HepG2 (cell line): ENCODE measurements around the gene SIVA1. TPM values are rescaled to one million over a fixed set of nuclear protein-coding genes. Genes with fewer than 3 reads are reported as not detected.
A peak's percentile ranks its signal among the peaks of the same experiment; 100 is the strongest.

ENCODE experiments used
- ARNTL ChIP-seq: sonication (generic); formaldehyde crosslinking; IDR thresholded peaks from 2 replicates; pipeline ENCODE4 v1.4.0; 2020; ENCODE audit warnings: mild to moderate bottlenecking, missing genetic modification reagents
- CCDC6 ChIP-seq: sonication (generic); formaldehyde crosslinking; IDR thresholded peaks from 2 replicates; pipeline ENCODE4 v1.8.1; 2022; ENCODE audit warnings: mild to moderate bottlenecking, missing genetic modification reagents, moderate library complexity
- E2F5 ChIP-seq: sonication (generic); formaldehyde crosslinking; conservative IDR thresholded peaks from 2 replicates; pipeline ENCODE4 v1.4.0; 2020; ENCODE audit warnings: missing genetic modification reagents
- ESRRA ChIP-seq: sonication (generic); formaldehyde crosslinking; IDR thresholded peaks from 2 replicates; pipeline ENCODE4 v1.5.1; 2020; ENCODE audit warnings: mild to moderate bottlenecking, low read depth, missing genetic modification reagents
- ETV5 ChIP-seq: IDR thresholded peaks from 2 replicates; pipeline ENCODE4 v1.6.1; 2018; ENCODE audit warnings: missing biosample characterization, missing genetic modification reagents, inconsistent platforms, borderline replicate concordance
- FOXP1 ChIP-seq, 2 experiments: fragments of 450-650 bp in 1 of 2; IDR thresholded peaks; 2 replicates each; pipeline ENCODE4 v1.6.1; 2017 to 2018; ENCODE audit warnings: antibody characterized with exemption in 1 of 2
- KLF11 ChIP-seq: IDR thresholded peaks from 2 replicates; pipeline ENCODE4 v1.6.1; 2016; ENCODE audit warnings: missing compliant biosample characterization
- KLF13 ChIP-seq: sonication (generic); formaldehyde crosslinking; IDR thresholded peaks from 2 replicates; pipeline ENCODE4 v1.4.0; 2020; ENCODE audit warnings: mild to moderate bottlenecking, missing genetic modification reagents
- MLX ChIP-seq: IDR thresholded peaks from 2 replicates; pipeline ENCODE4 v1.6.1; 2016
- NR2C2 ChIP-seq: sonication (generic); formaldehyde crosslinking; IDR thresholded peaks from 2 replicates; pipeline ENCODE4 v1.4.0; 2020; ENCODE audit warnings: missing genetic modification reagents, mild to moderate bottlenecking, moderate library complexity, borderline replicate concordance
- PATZ1 ChIP-seq: sonication (generic); formaldehyde crosslinking; IDR thresholded peaks from 2 replicates; pipeline ENCODE4 v1.4.0; 2020; ENCODE audit warnings: missing genetic modification reagents
- POGK ChIP-seq: sonication (generic); formaldehyde crosslinking; conservative IDR thresholded peaks from 2 replicates; pipeline ENCODE4 v1.8.0; 2022; ENCODE audit warnings: mild to moderate bottlenecking, moderate library complexity, missing genetic modification reagents
- REXO4 ChIP-seq: sonication (generic); formaldehyde crosslinking; IDR thresholded peaks from 2 replicates; pipeline ENCODE4 v1.8.0; 2022; ENCODE audit warnings: missing genetic modification reagents, mild to moderate bottlenecking, borderline replicate concordance
- TMF1 ChIP-seq: sonication (generic); formaldehyde crosslinking; IDR thresholded peaks from 2 replicates; pipeline ENCODE4 v1.8.1; 2022; ENCODE audit warnings: low read depth, missing genetic modification reagents
- ZBTB2 ChIP-seq: sonication (generic); formaldehyde crosslinking; IDR thresholded peaks from 2 replicates; pipeline ENCODE4 v1.8.0; 2022; ENCODE audit warnings: low read depth, missing genetic modification reagents
- ZBTB7A ChIP-seq: sonication (generic); formaldehyde crosslinking; IDR thresholded peaks from 2 replicates; pipeline ENCODE4 v1.8.0; 2022; ENCODE audit warnings: mild to moderate bottlenecking, missing genetic modification reagents
- ZNF20 ChIP-seq: sonication (generic); formaldehyde crosslinking; IDR thresholded peaks from 2 replicates; pipeline ENCODE4 v1.4.0; 2020; ENCODE audit warnings: mild to moderate bottlenecking, moderate library complexity, missing genetic modification reagents
- ZNF367 ChIP-seq: sonication (generic); formaldehyde crosslinking; IDR thresholded peaks from 2 replicates; pipeline ENCODE4 v1.4.0; 2020; ENCODE audit warnings: missing genetic modification reagents, borderline replicate concordance
- ZNF703 ChIP-seq: sonication (generic); formaldehyde crosslinking; IDR thresholded peaks from 2 replicates; pipeline ENCODE4 v1.5.1; 2020; ENCODE audit warnings: missing genetic modification reagents, mild to moderate bottlenecking, moderate library complexity, borderline replicate concordance
- ZNF777 ChIP-seq: sonication (generic); formaldehyde crosslinking; IDR thresholded peaks from 2 replicates; pipeline ENCODE4 v1.4.0; 2020; ENCODE audit warnings: missing genetic modification reagents
- ZNF883 ChIP-seq: sonication (generic); formaldehyde crosslinking; IDR thresholded peaks from 2 replicates; pipeline ENCODE4 v1.5.1; 2020; ENCODE audit warnings: mild to moderate bottlenecking, missing genetic modification reagents; ENCODE audit errors: not compliant biosample characterization
- polyA plus RNA-seq, 8 experiments: library from polyadenylated mRNA; depleted of rRNA in 3 of 8; stranded (reverse) in 7 of 8; unstranded in 1 of 8; fragments of >200 nt; fragmentation: Illumina TruSeq in 4 of 8; extraction: Trizol in 4 of 8; gene quantifications; 2 replicates each; pipeline versions ENCODE4 v1.2.1 to v1.2.3, GENCODE V29; 2011 to 2016; ENCODE audit warnings: low read depth in 4 of 8, missing spikeins in 1 of 8, mixed read lengths in 1 of 8; ENCODE audit not compliant: insufficient read depth in 1 of 8
- total RNA-seq, 5 experiments: library from RNA; depleted of rRNA; stranded (reverse); fragments of >200 nt; fragmentation: Illumina TruSeq; extraction: Trizol; gene quantifications; 2 replicates each; pipeline ENCODE4 v1.2.3, GENCODE V29; 2016; ENCODE audit warnings: low read depth in 1 of 5

SIVA1 gene
- total and polyA plus RNA-seq, 2 of the 13 experiments (the other 11 are each of a cell fraction or from before 2014, with no cell fraction given), result 123 to 186 TPM

GRCh38 chr14:104768437-104769323, 15.7 kb downstream of the SIVA1 start (continued):
- TF ChIP-seq POGK (CRISPR knock-in tag) (peak; percentile 88), PATZ1 (CRISPR knock-in tag) (peak; percentile 90), ZBTB7A (peak; percentile 89; the same call in 1 of the 2 replicates), E2F5 (CRISPR knock-in tag) (no peak), ZNF20 (CRISPR knock-in tag) (no peak), KLF13 (CRISPR knock-in tag) (no peak), ZNF883 (CRISPR knock-in tag) (no peak), ZNF367 (CRISPR knock-in tag) (0 out of 2 replicates have a peak, but pooled peaks have one; percentile 44), ZBTB2 (CRISPR knock-in tag) (0 out of 2 replicates have a peak, but pooled peaks have one; percentile 41), TMF1 (CRISPR knock-in tag) (0 out of 2 replicates have a peak, but pooled peaks have one; percentile 59), ESRRA (peak; percentile 88), REXO4 (CRISPR knock-in tag) (no peak), ZNF703 (CRISPR knock-in tag) (no peak), CCDC6 (CRISPR knock-in tag) (no peak), ETV5 (CRISPR knock-in tag) (no peak; the same call in 1 of the 2 replicates), NR2C2 (CRISPR knock-in tag) (peak; percentile 77), ARNTL (CRISPR knock-in tag) (peak; percentile 70; the same call in 1 of the 2 replicates), ZNF777 (CRISPR knock-in tag) (no peak), MLX (CRISPR knock-in tag) (peak; percentile 19; the same call in 1 of the 2 replicates), KLF11 (CRISPR knock-in tag) (no peak), FOXP1 (IDR thresholded peaks at IDR 0.05) (no peak), FOXP1 (CRISPR knock-in tag; IDR thresholded peaks at IDR 0.05) (no peak)
